Inflammatory macrophage treated with lipopolysaccharide for 1 hour (primary cell): Measurements from ENCODE around the gene PLA2G15.
A peak's percentile ranks its signal among the peaks of the same experiment; 100 is the strongest.
"Not testable (repeated sequence)": the region's sequence is repeated elsewhere in the genome, so short reads cannot be mapped to it uniquely, and the experiment has no call there.

Experiments
- DNase-seq, 2 donors: peaks; one replicate each; pipeline ENCODE4 v3.0.0-alpha.2; 2020 to 2022

Gene PLA2G15

GRCh38 chr16:68281368-68282063 lies 36.3 kb downstream of the PLA2G15 start:
- no peak for DNase-seq

GRCh38 chr16:68282064-68282452 lies 36.9 kb downstream of the PLA2G15 start:
- no peak for DNase-seq

DNA sequence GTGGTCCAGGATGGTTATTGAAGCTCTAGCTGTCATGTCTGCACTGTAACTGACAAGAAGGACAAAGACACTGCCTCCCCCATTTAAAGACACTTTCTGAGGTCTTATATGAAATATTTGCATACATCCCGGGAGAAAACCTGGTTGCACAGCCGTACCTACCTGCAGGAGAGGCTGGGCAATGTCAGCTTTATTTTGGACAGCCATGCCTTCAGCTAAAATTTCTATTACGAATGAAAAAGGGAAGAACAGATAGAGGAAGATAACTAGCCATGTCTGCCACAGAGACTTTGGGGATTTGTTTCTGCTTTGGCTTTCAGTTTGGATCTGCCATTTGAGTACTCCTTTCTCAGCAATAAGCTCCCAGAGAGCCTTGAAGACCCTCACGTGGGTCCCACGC lies 38.2 kb downstream of the PLA2G15 start:
- DNase-seq, result peak in 1 of 2 donors; percentile 32

DNA sequence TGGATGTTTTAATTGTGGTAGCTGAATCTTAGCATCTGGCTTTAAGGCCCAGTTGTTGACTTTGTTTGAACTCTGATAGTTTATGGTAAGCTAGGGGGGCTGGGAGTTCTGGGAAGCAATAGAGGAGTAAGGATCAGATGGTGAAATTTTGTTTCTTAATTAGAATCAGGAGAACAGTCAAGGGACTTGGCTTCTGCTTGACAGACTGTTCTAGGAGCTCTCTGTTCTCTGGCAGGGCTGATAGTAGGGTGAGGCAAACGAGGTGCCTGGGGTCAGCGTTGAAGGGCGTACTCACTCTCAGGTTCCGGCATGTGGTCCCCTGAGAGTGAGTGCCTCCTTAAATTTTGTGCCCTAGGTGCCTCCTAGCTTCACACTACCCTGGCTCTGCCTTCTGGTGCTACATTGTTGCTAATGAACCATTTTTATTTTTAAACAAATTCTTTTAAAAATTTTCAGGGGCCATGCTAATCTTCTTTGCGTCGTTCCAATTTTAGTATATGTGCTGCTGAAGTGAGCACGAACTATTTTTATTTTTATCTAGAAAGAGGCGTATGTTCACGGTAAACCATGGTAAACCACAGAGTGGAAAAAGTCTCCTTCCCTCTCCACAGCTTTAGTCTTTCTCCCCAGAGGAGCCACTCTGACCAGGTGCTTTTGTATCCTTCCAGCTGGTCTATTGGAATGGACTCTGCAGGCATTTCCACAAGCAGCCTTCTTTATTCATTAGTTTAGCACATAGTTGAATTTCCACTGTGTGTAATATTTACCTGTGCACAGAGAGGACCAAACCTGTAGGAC lies 38.8 kb downstream of the PLA2G15 start:
- DNase-seq, result no peak

GRCh38 chr16:68284847-68285246 lies 39.7 kb downstream of the PLA2G15 start:
- DNase-seq, result peak; percentile 31 to 42

DNA sequence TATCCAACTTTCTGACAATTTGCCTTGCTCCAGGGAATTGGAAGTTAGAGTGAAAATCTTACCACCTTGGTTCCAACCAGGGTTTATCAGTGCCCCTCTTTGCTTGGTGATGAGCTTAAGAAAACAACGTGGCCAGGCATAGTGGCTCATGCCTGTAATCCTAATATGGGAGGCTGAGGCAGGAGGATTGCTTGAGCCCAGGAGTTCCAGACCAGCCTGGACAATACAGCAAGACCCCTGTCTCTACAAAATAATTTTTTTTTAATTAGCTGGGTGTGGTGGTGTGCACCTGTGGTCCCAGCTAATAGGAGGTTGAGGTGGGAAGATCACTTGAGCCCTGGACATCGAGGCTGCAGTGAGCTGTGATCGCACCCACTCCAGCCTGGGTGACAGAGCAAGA lies 40.5 kb downstream of the PLA2G15 start:
- DNase-seq, result no peak

- peak; percentile 23 to 40 for DNase-seq
Measured at GRCh38 chr16:68286153-68287074, 41.2 kb downstream of the PLA2G15 start.

- peak; percentile 29 to 52 for DNase-seq
Measured at GRCh38 chr16:68287276-68288251, 42.4 kb downstream of the PLA2G15 start.

DNA sequence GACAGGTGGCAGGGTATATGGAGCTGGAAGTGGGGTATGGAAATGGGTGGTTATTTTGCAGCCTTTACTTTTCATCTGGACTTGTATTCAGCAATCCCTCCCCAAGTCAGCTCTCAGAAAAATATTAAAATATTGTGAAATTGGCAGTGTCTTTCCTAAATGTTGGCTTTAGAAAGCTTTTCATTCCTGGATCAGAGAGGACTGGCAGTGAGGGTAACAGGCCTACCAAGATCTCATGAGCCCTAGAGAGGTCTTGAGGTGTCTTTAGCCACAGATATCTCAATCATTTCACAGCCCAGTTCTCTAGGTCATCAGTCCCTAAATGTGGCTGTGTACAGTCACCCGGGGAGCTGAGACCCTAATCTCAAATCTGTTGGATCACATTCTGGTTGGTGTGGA lies 43.1 kb downstream of the PLA2G15 start:
- DNase-seq, result no peak

DNA sequence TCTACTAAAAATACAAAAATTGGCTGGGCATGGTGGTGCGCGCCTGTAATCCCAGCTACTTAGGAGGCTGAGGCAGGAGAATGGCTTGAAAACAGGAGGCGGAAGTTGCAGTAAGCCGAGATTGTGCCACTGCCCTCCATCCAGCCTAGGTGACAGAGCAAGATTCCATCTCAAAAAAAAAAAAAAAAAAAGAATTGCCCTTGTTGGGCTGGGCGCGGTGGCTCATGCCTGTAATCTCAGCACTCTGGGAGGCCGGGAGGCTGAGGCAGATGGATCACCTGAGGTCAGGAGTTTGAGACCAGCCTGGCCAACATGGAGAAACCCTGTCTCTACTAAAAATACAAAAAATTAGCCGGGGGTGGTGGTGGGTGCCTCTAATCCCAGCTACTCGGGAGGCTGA lies 43.6 kb downstream of the PLA2G15 start:
- DNase-seq, result not testable (repeated sequence)

GRCh38 chr16:68289202-68289601 lies 44.0 kb downstream of the PLA2G15 start:
- no peak for DNase-seq

DNA sequence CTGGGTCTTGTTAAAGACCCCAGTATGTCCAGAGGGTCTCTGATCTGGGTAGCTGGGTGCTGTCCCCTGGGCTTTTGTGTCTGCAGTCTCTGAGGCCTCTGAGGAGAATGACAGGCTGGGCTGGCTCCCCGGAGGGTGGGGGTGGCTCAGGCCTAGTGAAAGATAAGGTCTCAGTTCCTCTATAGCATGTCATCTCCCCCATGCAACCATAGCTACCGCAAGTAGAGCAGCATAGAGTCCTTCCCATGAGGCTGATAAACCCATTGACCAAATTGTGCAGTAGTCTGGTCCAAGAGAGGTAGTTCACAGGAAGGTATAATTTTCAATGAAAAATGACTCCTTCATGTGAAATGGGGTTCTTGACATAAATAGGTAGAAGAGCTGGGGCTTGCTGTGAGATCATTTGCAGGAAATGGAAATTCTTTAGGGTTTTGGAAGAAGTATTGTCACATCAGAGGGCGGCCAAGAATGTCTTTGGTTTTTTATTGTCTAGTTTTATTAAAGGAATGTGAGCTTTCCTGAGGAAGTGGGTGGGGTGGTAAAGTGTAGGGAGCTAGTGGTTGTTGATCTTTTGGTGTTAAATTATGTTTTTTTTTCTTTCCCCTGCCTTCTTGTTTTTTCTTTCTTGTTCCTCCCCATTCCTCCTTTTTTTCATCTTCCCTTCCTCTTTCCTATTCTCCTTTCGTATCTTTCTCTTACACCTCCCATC lies 44.6 kb downstream of the PLA2G15 start:
- peak in 1 of 2 donors; percentile 37 for DNase-seq

- no peak for DNase-seq
Measured at GRCh38 chr16:68290450-68290849, 45.3 kb downstream of the PLA2G15 start.

- DNase-seq, result peak in 1 of 2 donors; percentile 29
Measured at GRCh38 chr16:68291227-68291626, 46.1 kb downstream of the PLA2G15 start.

DNA sequence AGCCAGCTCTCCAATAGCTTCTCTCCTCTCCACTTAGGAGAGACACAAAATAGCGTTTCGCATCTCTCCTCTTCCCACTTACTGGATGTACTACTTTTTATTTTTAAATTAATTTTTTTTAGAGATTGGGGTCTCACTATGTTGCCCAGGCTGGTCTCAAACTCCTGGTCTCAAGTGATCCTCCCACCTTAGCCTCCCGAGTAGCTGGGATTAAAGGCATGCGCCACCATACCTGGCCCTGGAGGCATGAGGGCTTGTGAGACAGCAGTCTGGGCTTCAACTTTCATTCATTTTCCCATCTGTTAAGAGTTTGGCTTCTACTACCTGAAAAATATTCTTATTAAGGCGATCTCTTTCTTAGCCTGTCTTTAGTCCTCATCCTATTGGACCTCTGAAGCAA lies 47.3 kb downstream of the PLA2G15 start:
- DNase-seq, result no peak

- DNase-seq, result no peak
Measured at GRCh38 chr16:68296291-68296690, 51.1 kb downstream of the PLA2G15 start.

GRCh38 chr16:68296693-68297092 lies 51.5 kb downstream of the PLA2G15 start:
- peak; percentile 58 to 60 for DNase-seq

GRCh38 chr16:68297908-68298307 lies 52.7 kb downstream of the PLA2G15 start:
- no peak for DNase-seq

DNA sequence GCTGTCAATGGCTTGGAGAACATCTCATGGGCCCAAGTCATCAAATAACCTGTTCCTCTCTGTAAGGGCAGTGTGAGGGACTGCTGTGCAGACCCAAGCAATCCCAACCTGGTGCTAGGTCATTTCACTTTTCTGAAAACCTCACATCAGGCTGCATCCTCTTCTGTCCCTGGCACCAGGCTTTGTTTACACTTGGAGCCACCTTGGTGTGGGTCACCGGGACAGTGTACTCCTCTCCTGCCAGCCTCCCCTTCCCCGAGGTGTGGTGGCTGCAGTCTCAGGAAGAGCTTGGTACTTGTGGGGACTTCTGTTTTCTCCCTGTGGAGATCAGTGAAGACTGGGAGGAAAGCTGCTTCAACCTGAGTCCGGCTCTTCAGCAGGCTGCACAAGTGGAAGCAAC lies 53.1 kb downstream of the PLA2G15 start:
- no peak for DNase-seq

DNA sequence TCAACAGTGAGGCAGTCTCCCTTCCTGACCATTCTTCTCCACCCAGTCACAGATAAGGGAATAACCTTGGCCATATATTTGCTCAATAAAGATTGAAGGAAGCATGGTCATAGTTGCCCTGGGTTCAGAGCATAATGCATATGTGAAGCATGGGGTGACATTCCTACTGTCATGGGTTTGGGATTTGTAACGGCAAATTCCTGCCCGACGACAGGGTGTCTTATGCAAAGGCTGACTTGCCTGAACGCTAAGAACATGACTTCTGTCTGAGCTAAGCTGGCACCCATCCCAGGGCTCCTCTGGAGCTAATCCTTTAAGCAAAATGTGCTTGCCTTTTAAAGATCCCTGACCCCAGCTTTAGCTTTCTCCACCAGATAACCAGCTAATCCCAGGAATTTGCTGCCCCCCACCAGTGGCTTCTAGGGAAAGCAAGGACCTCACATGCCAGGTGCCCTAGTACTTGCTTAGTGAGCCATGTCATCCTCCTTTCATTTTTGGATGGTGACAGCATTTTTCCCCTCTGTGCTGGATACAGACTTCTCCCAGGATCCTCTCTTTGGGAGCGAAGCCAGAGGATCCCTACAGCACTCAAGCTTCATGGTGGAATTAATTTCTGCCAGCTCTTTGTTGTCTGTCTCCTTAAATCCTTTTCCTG lies 53.9 kb downstream of the PLA2G15 start:
- no peak for DNase-seq
